SU-DHL-6 (cell line): ENCODE data around the gene THTPA.

Experiments used
- H2AFZ ChIP-seq: fragments of 200-600 bp; sonication (generic); 2 replicates; pipeline ENCODE4 v1.6.1; 2014; ENCODE audit warnings: low read depth, mild to moderate bottlenecking, moderate library complexity, mixed read lengths, antibody characterized with exemption, low read length; ENCODE audit not compliant: severe bottlenecking
- H3F3A ChIP-seq: fragments of 200-600 bp; shearing (Covaris generic); 2 replicates; pipeline ENCODE4 v1.6.0; 2016; ENCODE audit warnings: antibody characterized with exemption, mild to moderate bottlenecking; ENCODE audit not compliant: insufficient read depth
- H3K27ac ChIP-seq: fragments of 200-600 bp; sonication (generic); 2 replicates; pipeline ENCODE4 v1.5.1; 2016; ENCODE audit warnings: low read depth, mild to moderate bottlenecking, low read length, moderate library complexity, mixed read lengths
- H3K27me3 ChIP-seq: fragments of 200-600 bp; sonication (generic), shearing (Covaris generic); 2 replicates; pipeline ENCODE4 v1.6.0; 2014; ENCODE audit warnings: mild to moderate bottlenecking, low read length
- H3K36me3 ChIP-seq: fragments of 200-600 bp; sonication (generic); 2 replicates; pipeline ENCODE4 v1.6.1; 2014; ENCODE audit warnings: mild to moderate bottlenecking, low read length, mixed read lengths
- H3K4me2 ChIP-seq: fragments of 300-600, 200-600 bp; shearing (Covaris generic), sonication (generic); 2 replicates; pipeline ENCODE4 v1.6.0; 2014; ENCODE audit warnings: low read length, low read depth, mild to moderate bottlenecking; ENCODE audit not compliant: poor library complexity, severe bottlenecking
- H3K4me3 ChIP-seq: fragments of 200-600 bp; sonication (generic); 2 replicates; pipeline ENCODE4 v1.5.1; 2014; ENCODE audit warnings: antibody characterized with exemption, low read length, mild to moderate bottlenecking, mixed read lengths; ENCODE audit not compliant: insufficient read depth, poor library complexity, severe bottlenecking
- H3K79me2 ChIP-seq: fragments of 200-600 bp; sonication (generic); 2 replicates; pipeline ENCODE4 v1.6.1; 2014; ENCODE audit warnings: mild to moderate bottlenecking, low read length, moderate library complexity; ENCODE audit not compliant: insufficient read depth
- H3K9ac ChIP-seq: fragments of 200-600 bp; sonication (generic); 2 replicates; pipeline ENCODE4 v1.7.0; 2014; ENCODE audit warnings: mild to moderate bottlenecking, low read length
- H3K9me2 ChIP-seq: fragments of 200-600 bp; sonication (generic); replicated peaks from 2 replicates; pipeline ENCODE4 v1.6.1; 2014; ENCODE audit warnings: low read length; ENCODE audit not compliant: insufficient read depth
- H3K9me3 ChIP-seq: fragments of 200-600 bp; sonication (generic); 2 replicates; pipeline ENCODE4 v1.6.1; 2014; ENCODE audit warnings: low read length, mixed read lengths; ENCODE audit not compliant: insufficient read depth
- H4K20me1 ChIP-seq: fragments of 200-600 bp; sonication (generic); 2 replicates; pipeline ENCODE4 v1.6.1; 2014; ENCODE audit warnings: low read depth, mild to moderate bottlenecking, antibody characterized with exemption, low read length, moderate library complexity, mixed read lengths
- EZH2phosphoT487 ChIP-seq: fragments of 200-600 bp; sonication (generic), shearing (Covaris generic); conservative IDR thresholded peaks from 2 replicates; pipeline ENCODE4 v1.6.1; 2018; ENCODE audit warnings: mild to moderate bottlenecking, antibody characterized with exemption, low read length, moderate library complexity, mixed read lengths
- TF ChIP-seq, protein P1 (sequence below): fragments of 200-600 bp; sonication (generic); IDR thresholded peaks from one replicate; pipeline ENCODE4 v1.5.1; 2017; ENCODE audit warnings: antibody characterized with exemption, mild to moderate bottlenecking, low read length, moderate library complexity; ENCODE audit not compliant: insufficient read depth, poor library complexity, severe bottlenecking

Gene THTPA

DNA sequence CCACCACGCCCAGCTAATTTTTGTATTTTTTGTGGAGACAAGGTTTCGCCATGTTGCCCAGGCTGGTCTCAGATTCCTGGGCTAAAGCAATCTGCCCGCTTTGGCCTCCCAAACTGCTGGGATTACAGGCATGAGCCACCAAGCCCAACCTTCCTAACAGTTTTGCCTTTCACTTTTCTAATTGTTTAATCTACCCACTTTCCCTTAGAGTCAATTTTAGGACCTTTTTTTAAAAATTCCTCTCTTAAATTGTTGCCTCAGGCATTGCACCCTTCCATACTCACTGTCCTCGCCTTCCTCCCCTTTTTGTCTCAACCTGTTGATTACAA is 16.0 kb upstream of the THTPA start:
- no peaks in the 10 kb centered on the region for H3K36me3 ChIP-seq
- H3K9me3 ChIP-seq: no peaks in the 10 kb centered on the region
- no peak overlapping the region for H3K4me2 ChIP-seq
- no peak overlapping the region for H3K27ac ChIP-seq
- no peaks in the 10 kb centered on the region for H3K79me2 ChIP-seq
- no peak overlapping the region for H2AFZ ChIP-seq
- TF ChIP-seq EZH2phosphoT487: no peak
- TF ChIP-seq, protein P1, sequence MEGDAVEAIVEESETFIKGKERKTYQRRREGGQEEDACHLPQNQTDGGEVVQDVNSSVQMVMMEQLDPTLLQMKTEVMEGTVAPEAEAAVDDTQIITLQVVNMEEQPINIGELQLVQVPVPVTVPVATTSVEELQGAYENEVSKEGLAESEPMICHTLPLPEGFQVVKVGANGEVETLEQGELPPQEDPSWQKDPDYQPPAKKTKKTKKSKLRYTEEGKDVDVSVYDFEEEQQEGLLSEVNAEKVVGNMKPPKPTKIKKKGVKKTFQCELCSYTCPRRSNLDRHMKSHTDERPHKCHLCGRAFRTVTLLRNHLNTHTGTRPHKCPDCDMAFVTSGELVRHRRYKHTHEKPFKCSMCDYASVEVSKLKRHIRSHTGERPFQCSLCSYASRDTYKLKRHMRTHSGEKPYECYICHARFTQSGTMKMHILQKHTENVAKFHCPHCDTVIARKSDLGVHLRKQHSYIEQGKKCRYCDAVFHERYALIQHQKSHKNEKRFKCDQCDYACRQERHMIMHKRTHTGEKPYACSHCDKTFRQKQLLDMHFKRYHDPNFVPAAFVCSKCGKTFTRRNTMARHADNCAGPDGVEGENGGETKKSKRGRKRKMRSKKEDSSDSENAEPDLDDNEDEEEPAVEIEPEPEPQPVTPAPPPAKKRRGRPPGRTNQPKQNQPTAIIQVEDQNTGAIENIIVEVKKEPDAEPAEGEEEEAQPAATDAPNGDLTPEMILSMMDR: no peak
- no peak overlapping the region for H3K9ac ChIP-seq
- H4K20me1 ChIP-seq: no peaks in the 10 kb centered on the region
- no peaks in the 10 kb centered on the region for H3K27me3 ChIP-seq
- no peaks in the 10 kb centered on the region for H3F3A ChIP-seq
- H3K4me3 ChIP-seq: no peak overlapping the region
- H3K9me2 ChIP-seq: no peaks in the 10 kb centered on the region

DNA sequence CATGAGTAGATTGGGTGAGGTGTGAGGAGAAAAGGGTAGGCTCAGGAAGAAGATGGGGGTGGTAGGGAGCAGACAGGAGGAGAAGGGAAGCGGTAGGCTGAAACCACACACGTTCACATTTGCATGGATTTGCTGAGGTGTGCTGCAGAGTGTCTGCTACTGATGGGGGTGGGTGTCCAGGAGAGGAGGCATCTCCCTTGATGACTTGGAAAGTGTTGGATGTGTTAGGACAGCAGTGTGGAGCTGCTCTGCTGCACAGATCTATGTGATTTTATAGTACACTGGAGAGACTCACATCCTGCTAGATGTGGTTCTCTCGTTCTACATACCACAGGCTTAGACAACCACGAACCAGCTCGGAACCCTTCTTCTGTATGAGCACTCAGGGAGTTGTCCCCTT is 13.8 kb upstream of the THTPA start:
- H3K27me3 ChIP-seq: no peaks in the 10 kb centered on the region
- no peak for TF ChIP-seq EZH2phosphoT487
- TF ChIP-seq, protein P1: no peak
- no peak overlapping the region for H2AFZ ChIP-seq
- no peak overlapping the region for H3K4me3 ChIP-seq
- H3K27ac ChIP-seq: no peak overlapping the region
- no peaks in the 10 kb centered on the region for H3K9me3 ChIP-seq
- no peaks in the 10 kb centered on the region for H3K79me2 ChIP-seq
- H3K4me2 ChIP-seq: no peak overlapping the region
- H3F3A ChIP-seq: no peaks in the 10 kb centered on the region
- H4K20me1 ChIP-seq: no peaks in the 10 kb centered on the region
- H3K9ac ChIP-seq: no peak overlapping the region
- no peaks in the 10 kb centered on the region for H3K36me3 ChIP-seq
- no peaks in the 10 kb centered on the region for H3K9me2 ChIP-seq

DNA sequence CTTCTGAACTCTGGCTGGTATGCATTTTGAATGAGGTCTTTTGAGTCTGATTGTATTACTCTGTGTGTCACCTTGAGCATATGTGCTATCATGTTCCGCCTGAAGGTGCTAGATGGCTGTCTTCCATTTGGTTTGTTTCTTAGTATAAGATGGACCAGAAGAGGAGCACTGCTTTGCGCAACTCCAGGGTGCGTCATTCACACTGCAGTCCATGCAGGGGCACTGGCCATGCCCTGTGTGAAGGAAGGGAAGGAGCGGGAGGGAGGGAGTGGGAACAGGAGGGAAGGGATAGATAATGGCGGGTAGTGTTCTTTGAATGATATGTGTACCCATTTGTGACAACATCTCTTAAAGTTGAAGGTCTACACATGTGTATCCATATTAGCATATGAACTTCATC is 12.7 kb upstream of the THTPA start:
- no peaks in the 10 kb centered on the region for H3K9me3 ChIP-seq
- H3K9me2 ChIP-seq: no peaks in the 10 kb centered on the region
- no peak overlapping the region for H3K4me2 ChIP-seq
- H2AFZ ChIP-seq: no peak overlapping the region
- no peaks in the 10 kb centered on the region for H3F3A ChIP-seq
- no peak overlapping the region for H3K27ac ChIP-seq
- H4K20me1 ChIP-seq: no peaks in the 10 kb centered on the region
- H3K27me3 ChIP-seq: no peaks in the 10 kb centered on the region
- TF ChIP-seq EZH2phosphoT487: no peak
- TF ChIP-seq, protein P1: no peak
- no peaks in the 10 kb centered on the region for H3K36me3 ChIP-seq
- H3K79me2 ChIP-seq: no peaks in the 10 kb centered on the region
- no peak overlapping the region for H3K4me3 ChIP-seq
- H3K9ac ChIP-seq: no peak overlapping the region
